Measurements from ENCODE around the gene CBR4.

The CBR4 gene

GRCh38 chr4:169051761-169052593 is 41.9 kb upstream of the CBR4 start:
- Histone ChIP-seq H2AFZ (ENCODE audit: low read length) (no peak overlapping the region), H3K4me2 (ENCODE audit: low read depth, low read length, poor library complexity, severe bottlenecking) (no peak overlapping the region), H3K36me3 (ENCODE audit: insufficient read depth, low read length) (no peaks in the 10 kb centered on the region), H3K27me3 (ENCODE audit: insufficient read depth, low read length, poor library complexity, severe bottlenecking) (no peaks in the 10 kb centered on the region), H3K9ac (ENCODE audit: low read depth, low read length, poor library complexity, severe bottlenecking) (no peak overlapping the region), H3K9me2 (replicated peaks; ENCODE audit: low read depth, low read length) (no peaks in the 10 kb centered on the region), H3K9me3 (ENCODE audit: insufficient read depth, low read depth, low read length) (no peaks in the 10 kb centered on the region), H3K4me3 (ENCODE audit: low read length, poor library complexity, severe bottlenecking) (no peak overlapping the region), H4K20me1 (ENCODE audit: insufficient read depth, low read length, poor library complexity, severe bottlenecking) (no peaks in the 10 kb centered on the region), H3F3A (ENCODE audit: low read depth) (no peaks in the 10 kb centered on the region), H3K4me1 (ENCODE audit: insufficient read depth, low read length, poor library complexity, severe bottlenecking) (no peaks in the 10 kb centered on the region), H3K79me2 (ENCODE audit: insufficient read depth, low read length) (no peaks in the 10 kb centered on the region)
- TF ChIP-seq EZH2phosphoT487 (IDR thresholded peaks at IDR 0.05; ENCODE audit: borderline replicate concordance), result no peak
- TF ChIP-seq, protein P1, sequence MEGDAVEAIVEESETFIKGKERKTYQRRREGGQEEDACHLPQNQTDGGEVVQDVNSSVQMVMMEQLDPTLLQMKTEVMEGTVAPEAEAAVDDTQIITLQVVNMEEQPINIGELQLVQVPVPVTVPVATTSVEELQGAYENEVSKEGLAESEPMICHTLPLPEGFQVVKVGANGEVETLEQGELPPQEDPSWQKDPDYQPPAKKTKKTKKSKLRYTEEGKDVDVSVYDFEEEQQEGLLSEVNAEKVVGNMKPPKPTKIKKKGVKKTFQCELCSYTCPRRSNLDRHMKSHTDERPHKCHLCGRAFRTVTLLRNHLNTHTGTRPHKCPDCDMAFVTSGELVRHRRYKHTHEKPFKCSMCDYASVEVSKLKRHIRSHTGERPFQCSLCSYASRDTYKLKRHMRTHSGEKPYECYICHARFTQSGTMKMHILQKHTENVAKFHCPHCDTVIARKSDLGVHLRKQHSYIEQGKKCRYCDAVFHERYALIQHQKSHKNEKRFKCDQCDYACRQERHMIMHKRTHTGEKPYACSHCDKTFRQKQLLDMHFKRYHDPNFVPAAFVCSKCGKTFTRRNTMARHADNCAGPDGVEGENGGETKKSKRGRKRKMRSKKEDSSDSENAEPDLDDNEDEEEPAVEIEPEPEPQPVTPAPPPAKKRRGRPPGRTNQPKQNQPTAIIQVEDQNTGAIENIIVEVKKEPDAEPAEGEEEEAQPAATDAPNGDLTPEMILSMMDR (conservative IDR thresholded peaks at IDR 0.05; ENCODE audit: low read length), result no peak

DNA sequence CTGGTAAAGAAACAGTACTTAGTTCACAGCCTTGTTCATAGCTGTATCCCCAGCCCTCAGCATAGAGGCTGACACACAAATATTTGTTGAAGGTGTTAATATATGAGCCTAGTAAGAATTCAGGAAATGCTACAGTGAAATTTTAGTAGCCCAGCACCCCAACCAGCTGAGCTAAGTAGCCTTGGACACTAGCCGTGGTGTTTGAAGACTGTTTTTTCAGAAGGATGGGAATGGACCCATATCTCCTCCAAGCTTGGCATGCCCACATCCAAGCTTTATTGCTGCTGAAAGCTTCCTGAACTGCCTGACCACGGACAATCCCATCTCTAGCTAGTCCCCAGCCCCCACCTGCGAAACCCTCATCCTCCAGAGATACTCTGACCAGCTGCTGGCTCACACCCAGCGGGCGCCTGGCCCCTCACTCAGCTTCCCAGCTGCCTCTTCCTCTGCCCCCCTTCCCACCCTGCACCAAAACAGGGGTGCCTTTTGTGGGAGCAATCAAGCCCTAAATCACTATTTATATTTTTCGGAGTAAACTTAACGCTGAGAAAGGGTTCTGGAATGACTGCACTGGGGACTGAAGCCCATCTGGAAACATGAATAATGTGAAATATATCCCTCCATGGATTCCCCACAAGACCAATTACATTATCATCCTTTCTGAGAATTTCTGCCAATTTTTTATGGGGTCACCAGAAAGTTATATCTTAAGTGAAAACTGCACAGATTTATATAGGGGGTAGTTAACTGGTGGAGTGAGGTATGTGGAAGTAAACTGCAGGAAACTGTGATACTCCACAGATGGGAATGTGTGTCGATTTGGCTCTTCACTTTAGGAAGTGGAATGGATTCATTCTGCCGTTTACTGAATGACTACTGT is 41.1 kb upstream of the CBR4 start:
- Histone ChIP-seq H3K79me2 (ENCODE audit: insufficient read depth, low read length) (no peaks in the 10 kb centered on the region), H3F3A (ENCODE audit: low read depth) (no peaks in the 10 kb centered on the region), H3K27me3 (ENCODE audit: insufficient read depth, low read length, poor library complexity, severe bottlenecking) (no peaks in the 10 kb centered on the region), H3K9me2 (replicated peaks; ENCODE audit: low read depth, low read length) (no peaks in the 10 kb centered on the region), H3K9me3 (ENCODE audit: insufficient read depth, low read depth, low read length) (no peaks in the 10 kb centered on the region), H3K36me3 (ENCODE audit: insufficient read depth, low read length) (no peaks in the 10 kb centered on the region), H3K4me2 (ENCODE audit: low read depth, low read length, poor library complexity, severe bottlenecking) (no peak overlapping the region), H3K9ac (ENCODE audit: low read depth, low read length, poor library complexity, severe bottlenecking) (no peak overlapping the region), H4K20me1 (ENCODE audit: insufficient read depth, low read length, poor library complexity, severe bottlenecking) (no peaks in the 10 kb centered on the region), H3K4me1 (ENCODE audit: insufficient read depth, low read length, poor library complexity, severe bottlenecking) (no peaks in the 10 kb centered on the region), H3K4me3 (ENCODE audit: low read length, poor library complexity, severe bottlenecking) (no peak overlapping the region), H2AFZ (ENCODE audit: low read length) (no peak overlapping the region)
- no peak for TF ChIP-seq EZH2phosphoT487 (IDR thresholded peaks at IDR 0.05; ENCODE audit: borderline replicate concordance)

GRCh38 chr4:169050284-169050683 is 40.2 kb upstream of the CBR4 start:
- H3K79me2 ChIP-seq (ENCODE audit: insufficient read depth, low read length), result no peaks in the 10 kb centered on the region
- H3K9ac ChIP-seq (ENCODE audit: low read depth, low read length, poor library complexity, severe bottlenecking), result no peak overlapping the region
- H4K20me1 ChIP-seq (ENCODE audit: insufficient read depth, low read length, poor library complexity, severe bottlenecking), result no peaks in the 10 kb centered on the region
- H2AFZ ChIP-seq (ENCODE audit: low read length), result no peak overlapping the region
- no peak for TF ChIP-seq EZH2phosphoT487 (IDR thresholded peaks at IDR 0.05; ENCODE audit: borderline replicate concordance)
- TF ChIP-seq, protein P1 (conservative IDR thresholded peaks at IDR 0.05; ENCODE audit: low read length), result no peak
- no peaks in the 10 kb centered on the region for H3K4me1 ChIP-seq (ENCODE audit: insufficient read depth, low read length, poor library complexity, severe bottlenecking)
- no peaks in the 10 kb centered on the region for H3K27me3 ChIP-seq (ENCODE audit: insufficient read depth, low read length, poor library complexity, severe bottlenecking)
- no peaks in the 10 kb centered on the region for H3K36me3 ChIP-seq (ENCODE audit: insufficient read depth, low read length)
- no peak overlapping the region for H3K4me3 ChIP-seq (ENCODE audit: low read length, poor library complexity, severe bottlenecking)
- no peaks in the 10 kb centered on the region for H3K9me2 ChIP-seq (replicated peaks; ENCODE audit: low read depth, low read length)
- H3F3A ChIP-seq (ENCODE audit: low read depth), result no peaks in the 10 kb centered on the region
- H3K9me3 ChIP-seq (ENCODE audit: insufficient read depth, low read depth, low read length), result no peaks in the 10 kb centered on the region
- H3K4me2 ChIP-seq (ENCODE audit: low read depth, low read length, poor library complexity, severe bottlenecking), result no peak overlapping the region

All from Loucy (cell line).